Eye (tissue), 1 donor: ENCODE results near the gene CLDN5.
"Not testable (repeated sequence)": the region's sequence is repeated elsewhere in the genome, so short reads cannot be mapped to it uniquely, and the experiment has no call there.

ENCODE experiments used
- DNase-seq: peaks from one replicate; pipeline ENCODE4 v3.0.0-alpha.2; 2015

The CLDN5 gene

GRCh38 chr22:19547620-19548019 lies 23.4 kb upstream of the CLDN5 start:
- DNase-seq = no peak

GRCh38 chr22:19546680-19547079 lies 22.5 kb upstream of the CLDN5 start:
- DNase-seq = no peak

GRCh38 chr22:19545935-19546207 lies 21.7 kb upstream of the CLDN5 start:
- no peak for DNase-seq

- DNase-seq = no peak
These were observed 19.9 kb upstream of the CLDN5 start for GRCh38 chr22:19543970-19544708.

- DNase-seq = no peak
These were observed 16.2 kb upstream of the CLDN5 start for GRCh38 chr22:19540394-19540793.

- DNase-seq = no peak
These were observed 13.8 kb upstream of the CLDN5 start for GRCh38 chr22:19537941-19538488.

- no peak for DNase-seq
These were observed 12.4 kb upstream of the CLDN5 start for GRCh38 chr22:19536564-19536963.

- no peak for DNase-seq
These were observed 10.8 kb upstream of the CLDN5 start for GRCh38 chr22:19535001-19535400.

- no peak for DNase-seq
These were observed 9.6 kb upstream of the CLDN5 start for GRCh38 chr22:19533857-19534256.

- no peak for DNase-seq
These were observed 8.9 kb upstream of the CLDN5 start for GRCh38 chr22:19533049-19533626.

GRCh38 chr22:19531327-19531726 lies 7.1 kb upstream of the CLDN5 start:
- not testable (repeated sequence) for DNase-seq

GRCh38 chr22:19530751-19531150 lies 6.5 kb upstream of the CLDN5 start:
- DNase-seq = no peak

GRCh38 chr22:19529811-19530210 lies 5.6 kb upstream of the CLDN5 start:
- DNase-seq = no peak

- DNase-seq = no peak
These were observed 3.7 kb upstream of the CLDN5 start for GRCh38 chr22:19527861-19528417.

GRCh38 chr22:19527321-19527721 lies 3.1 kb upstream of the CLDN5 start:
- peak; percentile 44 for DNase-seq

- DNase-seq = no peak
These were observed 2.5 kb upstream of the CLDN5 start for GRCh38 chr22:19526702-19527111.

GRCh38 chr22:19526076-19526701 lies 2.0 kb upstream of the CLDN5 start:
- DNase-seq = no peak

GRCh38 chr22:19525666-19526065 lies 1.5 kb upstream of the CLDN5 start:
- no peak for DNase-seq

- no peak for DNase-seq
These were observed 978 bp upstream of the CLDN5 start for GRCh38 chr22:19525116-19525660.

GRCh38 chr22:19523240-19524169 lies 705 bp downstream of the CLDN5 start:
- peak; percentile 68 for DNase-seq

- no peak for DNase-seq
These were observed 1.4 kb downstream of the CLDN5 start for GRCh38 chr22:19522881-19523239.

GRCh38 chr22:19522190-19522880 lies 1.9 kb downstream of the CLDN5 start:
- DNase-seq = no peak
